H1 (cell line): ENCODE measurements around the gene ASB7. TPM values are rescaled to one million over a fixed set of nuclear protein-coding genes. Genes with fewer than 3 reads are reported as not detected.

Experiments used
- CHD7 ChIP-seq: fragments of 300-600 bp; sonication (generic); IDR thresholded peaks from 2 replicates; pipeline ENCODE4 v1.7.1; 2012; ENCODE audit warnings: low read length, moderate library complexity, mild to moderate bottlenecking, inconsistent platforms; ENCODE audit not compliant: insufficient replicate concordance
- EZH2 ChIP-seq: fragments of 200-600 bp; sonication (generic); IDR thresholded peaks from 2 replicates; pipeline ENCODE4 v1.7.1; 2012; ENCODE audit warnings: low read depth, mild to moderate bottlenecking, moderate library complexity, low read length, inconsistent platforms; ENCODE audit not compliant: severe bottlenecking
- GABPA ChIP-seq: IDR thresholded peaks from 2 replicates; pipeline ENCODE4 v1.6.1; 2011; ENCODE audit warnings: mild to moderate bottlenecking, low read length, moderate library complexity, borderline replicate concordance; ENCODE audit not compliant: insufficient read depth
- POLR2A ChIP-seq, 2 experiments: IDR thresholded peaks; 1 replicate in 1 of 2; 2 replicates in 1 of 2; pipeline ENCODE4 v1.6.1; 2011; ENCODE audit warnings: low read depth in 2 of 2, low read length in 2 of 2, mild to moderate bottlenecking in 2 of 2; ENCODE audit errors: control extremely low read depth in 1 of 2
- TEAD4 ChIP-seq: IDR thresholded peaks from 2 replicates; pipeline ENCODE4 v1.6.1; 2012; ENCODE audit warnings: low read depth, low read length, inconsistent platforms, mixed read lengths
- USF2 ChIP-seq: IDR thresholded peaks from 2 replicates; pipeline ENCODE4 v1.6.1; 2011; ENCODE audit warnings: low read length, improper control_type of control experiment
- ZNF274 ChIP-seq: IDR thresholded peaks from 2 replicates; pipeline ENCODE4 v1.7.0; 2012; ENCODE audit warnings: low read length, borderline replicate concordance; ENCODE audit errors: extremely low read depth
- polyA plus RNA-seq, 7 experiments: library from polyadenylated mRNA; depleted of rRNA in 3 of 7; stranded (reverse) in 5 of 7; unstranded in 2 of 7; fragments of >200 nt in 5 of 7; fragments of 200-250 nt in 2 of 7; gene quantifications; 1 replicate in 5 of 7; 2 replicates in 1 of 7; 4 replicates in 1 of 7; pipeline versions ENCODE4 v1.2.1 to v1.2.3, GENCODE V29; 2011 to 2013; ENCODE audit warnings: missing spikeins in 2 of 7, mixed read lengths in 2 of 7
- total RNA-seq: library from RNA; stranded (reverse); fragmentation: NEBNext Ultra II Directional; extraction: Animal tissue kit (Norgen Biotek cat#: 25700); gene quantifications from 2 replicates; pipeline ENCODE4 v1.2.1, GENCODE V29; 2021

The ASB7 gene
- total and polyA plus RNA-seq, 2 of the 8 experiments (the other 6 are each of a cell fraction or from before 2014, with no cell fraction given), result 5.2 to 12.8 TPM

GRCh38 chr15:100692671-100693070 lies 90.3 kb downstream of the ASB7 start (continued):
- TF ChIP-seq CHD7, result no peak
- no peak for TF ChIP-seq USF2
- TF ChIP-seq TEAD4, result no peak
- no peak for TF ChIP-seq POLR2A (IDR thresholded peaks at IDR 0.05; ENCODE audit: control extremely low read depth in 1 of 2, low read depth in 2 of 2, low read length in 2 of 2)
- no peak for TF ChIP-seq GABPA
- no peak for TF ChIP-seq ZNF274
- TF ChIP-seq EZH2, result no peak
- TF ChIP-seq, all 59 proteins: peak for 0
